ENCODE data around the gene LYPLA2.
"Not testable (repeated sequence)": the region's sequence is repeated elsewhere in the genome, so short reads cannot be mapped to it uniquely, and the experiment has no call there.

Gene LYPLA2

DNA sequence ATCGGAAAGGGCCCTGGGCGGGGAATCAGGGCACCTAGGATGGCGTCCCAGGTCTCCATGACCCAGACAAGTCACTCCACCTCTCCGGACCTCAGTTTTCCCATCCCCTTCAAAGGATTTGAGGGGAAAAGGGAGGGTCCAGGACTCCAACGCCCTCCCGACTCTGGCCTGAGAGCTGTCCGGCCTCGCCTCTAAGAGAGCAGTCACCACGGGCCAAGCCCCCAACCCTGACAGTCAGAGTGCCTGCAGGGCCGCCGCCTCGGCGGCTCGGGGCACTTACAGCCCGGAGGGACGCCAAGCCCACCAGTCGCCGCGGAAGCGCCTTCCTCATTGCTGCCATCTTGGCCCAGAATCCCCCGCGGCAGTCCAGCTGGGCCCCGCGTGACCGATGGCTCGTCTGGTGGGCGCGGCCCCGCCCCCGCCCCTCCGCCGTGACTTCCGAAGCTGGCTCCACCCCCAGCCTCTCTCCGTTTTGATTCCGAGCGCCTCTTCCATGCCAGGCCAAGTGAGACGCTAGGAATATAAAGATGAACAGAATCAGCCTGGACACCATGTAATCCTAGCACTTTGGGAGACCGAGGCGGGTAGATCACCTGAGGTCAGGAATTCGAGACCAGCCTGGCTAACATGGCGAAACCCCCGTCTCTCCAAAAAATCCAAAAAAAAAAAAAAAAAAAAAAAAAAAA, 34.3 kb downstream of the LYPLA2 start, which contains the start of gene HMGCL:
Gene HMGCL, minus strand, starts transcription at position 354 of the 686 bp plus-strand sequence. Its CDS starts 14 bp downstream, at position 340.
- TF ChIP-seq, protein P1, sequence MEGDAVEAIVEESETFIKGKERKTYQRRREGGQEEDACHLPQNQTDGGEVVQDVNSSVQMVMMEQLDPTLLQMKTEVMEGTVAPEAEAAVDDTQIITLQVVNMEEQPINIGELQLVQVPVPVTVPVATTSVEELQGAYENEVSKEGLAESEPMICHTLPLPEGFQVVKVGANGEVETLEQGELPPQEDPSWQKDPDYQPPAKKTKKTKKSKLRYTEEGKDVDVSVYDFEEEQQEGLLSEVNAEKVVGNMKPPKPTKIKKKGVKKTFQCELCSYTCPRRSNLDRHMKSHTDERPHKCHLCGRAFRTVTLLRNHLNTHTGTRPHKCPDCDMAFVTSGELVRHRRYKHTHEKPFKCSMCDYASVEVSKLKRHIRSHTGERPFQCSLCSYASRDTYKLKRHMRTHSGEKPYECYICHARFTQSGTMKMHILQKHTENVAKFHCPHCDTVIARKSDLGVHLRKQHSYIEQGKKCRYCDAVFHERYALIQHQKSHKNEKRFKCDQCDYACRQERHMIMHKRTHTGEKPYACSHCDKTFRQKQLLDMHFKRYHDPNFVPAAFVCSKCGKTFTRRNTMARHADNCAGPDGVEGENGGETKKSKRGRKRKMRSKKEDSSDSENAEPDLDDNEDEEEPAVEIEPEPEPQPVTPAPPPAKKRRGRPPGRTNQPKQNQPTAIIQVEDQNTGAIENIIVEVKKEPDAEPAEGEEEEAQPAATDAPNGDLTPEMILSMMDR (IDR thresholded peaks at IDR 0.05; ENCODE audit: control extremely low read depth, extremely low read depth, low read depth, missing control alignments): no peak
- DNase-seq (ENCODE audit: extremely low spot score): peak; percentile 95
- ChIA-PET POLR2A (interaction anchor here (0.6 to 1.2 kb wide), 5 partner anchors 14 to 201 kb away, joined by 3 to 9 read pairs (median 5); no protein-coding TSS in a partner anchor), CTCF (interaction anchor here (0.6 to 14.2 kb wide), 8 partner anchors 13 to 203 kb away, joined by 3 to 185 read pairs (median 3); partner anchors contain the start of gene RPL11)

DNA sequence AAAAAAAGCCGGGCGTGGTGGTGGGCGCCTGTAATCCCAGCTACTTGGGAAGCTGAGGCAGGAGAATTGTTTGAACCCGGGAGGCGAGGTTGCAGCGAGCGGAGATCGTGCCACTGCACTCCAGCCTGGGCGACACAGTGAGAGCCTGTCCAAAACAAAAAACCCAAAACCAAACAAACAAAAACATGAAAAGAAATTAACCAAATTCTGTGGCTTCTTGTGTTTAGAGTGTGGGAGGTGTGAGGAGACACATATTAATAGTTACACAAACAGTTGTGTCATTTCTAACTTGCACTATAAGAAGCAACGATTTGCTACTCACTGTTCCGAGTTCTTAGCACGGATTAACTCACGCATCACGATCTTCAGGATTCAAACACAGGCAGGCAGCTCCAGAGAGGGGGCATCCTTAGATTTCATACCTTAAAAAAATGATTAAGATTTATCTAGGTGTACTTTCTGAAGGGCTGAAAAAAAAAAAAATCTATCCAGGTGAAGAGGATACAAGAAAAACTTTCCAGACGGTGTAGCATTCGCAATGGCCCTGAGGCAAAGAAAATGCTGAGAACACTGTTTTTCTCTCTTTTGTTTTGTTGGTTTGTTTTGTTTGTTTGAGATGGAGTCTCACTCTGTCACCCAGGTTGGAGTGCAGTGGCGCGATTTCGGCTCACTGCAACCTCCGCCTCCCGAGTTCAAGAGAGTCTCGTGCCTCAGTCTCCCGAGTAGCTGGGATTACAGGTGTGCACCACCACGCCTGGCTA, 35.0 kb downstream of the LYPLA2 start:
- POLR2A ChIA-PET: interaction anchor here (0.6 to 1.2 kb wide), 5 partner anchors 14 to 130 kb away, joined by 3 to 9 read pairs (median 4); no protein-coding TSS in a partner anchor
- TF ChIP-seq, protein P1 (IDR thresholded peaks at IDR 0.05; ENCODE audit: control extremely low read depth, extremely low read depth, low read depth, missing control alignments): no peak
- DNase-seq (ENCODE audit: extremely low spot score): peak; percentile 77
- CTCF ChIA-PET: interaction anchor here (0.7 to 14.2 kb wide), 4 partner anchors 16 to 202 kb away, joined by 3 to 185 read pairs (median 10); no protein-coding TSS in a partner anchor

DNA sequence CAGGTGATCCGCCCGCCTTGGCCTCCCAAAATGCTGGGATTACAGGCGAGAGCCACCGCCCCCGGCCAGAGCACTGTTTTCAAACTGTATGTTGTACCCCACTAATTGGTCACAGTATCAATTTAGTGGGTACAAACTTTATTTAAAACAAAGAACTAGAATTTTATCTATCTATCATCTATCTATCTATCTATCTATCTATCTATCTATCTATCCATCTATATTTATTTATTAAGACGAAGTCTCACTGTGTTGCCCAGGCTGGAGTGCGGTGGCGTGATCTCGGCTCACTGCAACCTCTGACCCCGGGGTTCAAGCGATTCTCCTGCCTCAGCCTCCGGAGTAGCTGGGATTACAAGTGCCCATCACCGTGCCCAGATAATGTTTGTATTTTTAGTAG, 35.6 kb downstream of the LYPLA2 start:
- ChIA-PET CTCF (interaction anchor here (0.7 to 14.2 kb wide), 2 partner anchors 17 to 42 kb away, joined by 3 to 185 read pairs; no protein-coding TSS in a partner anchor), POLR2A (interaction anchor here (0.6 kb wide), 1 partner anchor 24 kb away, joined by 3 read pairs; no protein-coding TSS in a partner anchor)

DNA sequence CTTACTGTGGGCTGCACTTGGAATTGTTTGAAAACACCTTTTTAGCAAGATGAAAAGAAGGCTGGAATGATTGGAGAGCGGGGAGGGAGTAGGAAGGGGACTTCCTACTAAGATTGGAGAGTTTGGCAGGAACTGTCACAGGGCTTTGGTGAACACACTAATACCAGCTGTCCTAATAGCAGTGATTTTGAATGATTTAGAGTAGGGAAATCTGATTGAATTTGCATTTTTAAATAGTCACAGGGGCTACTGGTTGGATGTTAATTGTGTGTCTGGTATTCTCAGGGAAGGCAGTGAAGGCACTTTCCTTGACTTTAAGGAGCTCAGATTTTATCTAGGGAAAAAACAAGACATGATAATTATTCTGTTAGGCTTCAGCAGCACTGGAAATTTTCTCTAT, 36.8 kb downstream of the LYPLA2 start:
- DNase-seq (ENCODE audit: extremely low spot score): no peak
- POLR2A ChIA-PET: no interaction called here
- TF ChIP-seq, protein P1 (IDR thresholded peaks at IDR 0.05; ENCODE audit: control extremely low read depth, extremely low read depth, low read depth, missing control alignments): no peak
- CTCF ChIA-PET: interaction anchor here (14.2 kb wide), 1 partner anchor 18 kb away, joined by 185 read pairs; no protein-coding TSS in a partner anchor

More for the DNA sequence above, 35.6 kb downstream of the LYPLA2 start:
- DNase-seq (ENCODE audit: extremely low spot score): not testable (repeated sequence)

DNA sequence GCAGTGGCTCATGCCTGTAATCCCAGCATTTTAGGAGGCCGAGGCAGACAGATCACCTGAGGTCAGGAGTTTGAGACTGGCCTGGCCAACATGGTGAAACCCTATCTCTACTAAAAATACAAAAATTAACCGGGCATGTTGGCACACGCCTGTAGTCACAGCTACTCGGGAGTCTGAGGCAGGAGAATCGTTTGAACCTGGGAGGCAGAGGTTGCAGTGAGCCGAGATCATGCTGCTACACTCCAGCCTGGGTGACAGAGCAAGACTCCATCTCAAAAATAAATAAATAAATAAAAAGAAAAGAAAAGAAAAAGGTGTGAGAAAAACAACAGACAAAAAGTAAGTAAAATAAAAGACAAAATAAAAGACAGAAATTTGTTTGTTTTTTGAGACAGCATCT, 43.2 kb downstream of the LYPLA2 start:
- DNase-seq (ENCODE audit: extremely low spot score); POLR2A ChIA-PET: not testable (repeated sequence)
- CTCF ChIA-PET: interaction anchor here (1.7 kb wide), 1 partner anchor 24 kb away, joined by 9 read pairs; no protein-coding TSS in a partner anchor

DNA sequence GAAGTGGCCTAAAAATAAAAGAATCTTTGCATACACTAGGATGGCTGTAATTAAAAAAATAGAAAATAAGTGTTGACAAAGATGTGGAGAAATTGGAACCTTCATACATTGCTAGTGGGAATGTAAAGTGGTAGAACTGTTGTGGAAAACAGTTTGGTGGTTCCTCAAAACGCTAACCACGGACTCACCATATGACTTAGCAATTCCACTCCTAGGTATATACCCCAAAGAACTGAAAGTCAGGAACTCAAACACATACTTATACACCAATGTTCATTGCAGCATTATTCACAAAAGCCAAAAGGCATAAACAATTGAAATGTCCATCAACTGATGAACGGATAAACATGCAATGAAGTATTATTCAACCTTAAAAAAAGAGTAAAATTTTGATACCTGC, 45.1 kb downstream of the LYPLA2 start:
- no peak for DNase-seq (ENCODE audit: extremely low spot score)
- ChIA-PET CTCF (no interaction called here), POLR2A (no interaction called here)
- TF ChIP-seq, protein P1 (IDR thresholded peaks at IDR 0.05; ENCODE audit: control extremely low read depth, extremely low read depth, low read depth, missing control alignments): no peak

DNA sequence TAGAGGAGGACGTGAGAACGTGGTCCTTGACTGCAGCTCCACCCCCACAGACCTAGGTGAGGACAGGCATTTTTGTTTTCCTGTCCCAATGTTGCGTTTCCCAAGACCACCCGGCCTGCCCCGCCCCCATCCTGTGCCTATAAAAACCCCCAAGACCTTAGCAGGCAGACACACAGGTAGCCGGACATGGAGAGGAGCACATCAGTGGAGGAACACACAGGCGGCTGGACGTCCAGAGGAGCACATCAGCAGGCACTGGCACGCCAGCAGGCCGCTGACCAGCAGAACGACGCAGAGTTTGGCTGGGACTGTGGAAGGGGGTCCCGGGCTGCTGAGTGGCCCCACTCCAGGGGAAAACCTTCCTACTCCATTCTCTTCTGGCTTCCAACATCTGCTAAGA, 47.0 kb downstream of the LYPLA2 start:
- ChIA-PET CTCF (interaction anchor here (0.8 to 1.6 kb wide), 4 partner anchors 12 to 66 kb away, joined by 3 to 7 read pairs (median 4); partner anchors contain the start of gene HMGCL), POLR2A (no interaction called here)
- TF ChIP-seq, protein P1 (IDR thresholded peaks at IDR 0.05; ENCODE audit: control extremely low read depth, extremely low read depth, low read depth, missing control alignments): no peak
- no peak for DNase-seq (ENCODE audit: extremely low spot score)
